ENCODE measurements around the gene CFD. TPM values are rescaled to one million over a fixed set of nuclear protein-coding genes. Genes with fewer than 3 reads are reported as not detected.

Gene CFD
- total RNA-seq, 2 experiments from 2014 or later = 2.3 to 2.9 TPM

DNA sequence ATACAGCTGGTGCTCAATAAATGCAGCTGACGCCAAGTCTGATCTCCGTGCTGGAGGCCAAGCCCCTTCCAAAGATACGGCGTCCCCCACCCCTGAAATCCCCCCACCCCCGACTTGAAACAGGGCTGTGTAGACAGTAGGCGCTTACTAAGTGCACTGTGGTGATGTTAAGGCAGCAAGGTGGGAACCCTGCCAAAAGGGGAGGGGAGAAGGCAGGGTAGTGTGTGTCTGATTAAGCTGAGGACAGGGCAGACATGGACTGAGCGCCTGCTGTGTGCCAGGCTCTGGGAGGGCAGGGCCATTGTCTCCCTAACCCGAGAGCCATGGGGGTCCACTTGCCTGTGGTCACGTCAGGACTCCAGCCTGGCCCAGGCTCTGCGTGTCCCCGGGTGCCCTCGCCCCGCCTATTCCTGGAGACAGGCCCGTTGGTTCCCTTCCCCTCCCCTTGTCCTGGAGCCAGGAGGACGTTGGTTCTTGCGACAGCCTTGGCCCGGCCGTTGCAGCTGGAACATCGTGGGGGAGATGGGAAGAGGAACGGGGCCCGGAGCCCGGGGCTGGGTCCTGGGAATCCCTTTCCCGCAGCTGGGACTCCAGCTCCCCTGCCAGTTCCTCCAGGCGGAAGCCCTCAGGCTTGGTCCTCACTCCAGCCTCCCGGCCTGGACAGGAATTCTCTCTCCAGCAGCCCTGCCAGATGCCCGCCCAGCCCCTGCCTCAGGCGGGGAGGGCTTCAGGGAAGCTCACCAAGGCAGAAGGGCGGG, 9.1 kb upstream of the CFD start:
- Histone ChIP-seq H3K27me3 (ENCODE audit: control insufficient read depth in 1 of 2, insufficient read depth in 2 of 2, low read length in 2 of 2) (peaks cover 39 to 54% of the 10 kb centered on the region in 2 experiments), H3K4me3 (ENCODE audit: low read length) (no peak overlapping the region), H3K9me3 (ENCODE audit: control insufficient read depth in 1 of 2, insufficient read depth in 1 of 2, low read length in 2 of 2) (no peaks in the 10 kb centered on the region), H3K27ac (ENCODE audit: low read depth in 1 of 2, low read length in 2 of 2) (no peak overlapping the region), H3K4me1 (ENCODE audit: insufficient read depth, low read length) (no peaks in the 10 kb centered on the region), H3K36me3 (ENCODE audit: insufficient read depth, low read length) (no peaks in the 10 kb centered on the region)
- ChIA-PET POLR2A (interaction anchor here (0.7 kb wide), 1 partner anchor 13 kb away, joined by 3 read pairs; no protein-coding TSS in a partner anchor), CTCF (no interaction called here)
- ATAC-seq (ENCODE audit: poor library complexity) (no peak), DNase-seq (no peak)
- H3K4me3 Mint-ChIP-seq = no peak overlapping the region
- intact Hi-C loops (cut with DNase I, micrococcal nuclease) = no loop called here
- no peak overlapping the region for H3K27ac Mint-ChIP-seq
- no peaks in the 10 kb centered on the region for H3K4me1 Mint-ChIP-seq (ENCODE audit: low read depth)
- H3K36me3 Mint-ChIP-seq (ENCODE audit: low read depth) = no peaks in the 10 kb centered on the region
- no peaks in the 10 kb centered on the region for H3K9me3 Mint-ChIP-seq
- peaks cover 53% of the 10 kb centered on the region for H3K27me3 Mint-ChIP-seq
- TF ChIP-seq, protein P1, sequence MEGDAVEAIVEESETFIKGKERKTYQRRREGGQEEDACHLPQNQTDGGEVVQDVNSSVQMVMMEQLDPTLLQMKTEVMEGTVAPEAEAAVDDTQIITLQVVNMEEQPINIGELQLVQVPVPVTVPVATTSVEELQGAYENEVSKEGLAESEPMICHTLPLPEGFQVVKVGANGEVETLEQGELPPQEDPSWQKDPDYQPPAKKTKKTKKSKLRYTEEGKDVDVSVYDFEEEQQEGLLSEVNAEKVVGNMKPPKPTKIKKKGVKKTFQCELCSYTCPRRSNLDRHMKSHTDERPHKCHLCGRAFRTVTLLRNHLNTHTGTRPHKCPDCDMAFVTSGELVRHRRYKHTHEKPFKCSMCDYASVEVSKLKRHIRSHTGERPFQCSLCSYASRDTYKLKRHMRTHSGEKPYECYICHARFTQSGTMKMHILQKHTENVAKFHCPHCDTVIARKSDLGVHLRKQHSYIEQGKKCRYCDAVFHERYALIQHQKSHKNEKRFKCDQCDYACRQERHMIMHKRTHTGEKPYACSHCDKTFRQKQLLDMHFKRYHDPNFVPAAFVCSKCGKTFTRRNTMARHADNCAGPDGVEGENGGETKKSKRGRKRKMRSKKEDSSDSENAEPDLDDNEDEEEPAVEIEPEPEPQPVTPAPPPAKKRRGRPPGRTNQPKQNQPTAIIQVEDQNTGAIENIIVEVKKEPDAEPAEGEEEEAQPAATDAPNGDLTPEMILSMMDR (IDR thresholded peaks at IDR 0.05) = no peak

DNA sequence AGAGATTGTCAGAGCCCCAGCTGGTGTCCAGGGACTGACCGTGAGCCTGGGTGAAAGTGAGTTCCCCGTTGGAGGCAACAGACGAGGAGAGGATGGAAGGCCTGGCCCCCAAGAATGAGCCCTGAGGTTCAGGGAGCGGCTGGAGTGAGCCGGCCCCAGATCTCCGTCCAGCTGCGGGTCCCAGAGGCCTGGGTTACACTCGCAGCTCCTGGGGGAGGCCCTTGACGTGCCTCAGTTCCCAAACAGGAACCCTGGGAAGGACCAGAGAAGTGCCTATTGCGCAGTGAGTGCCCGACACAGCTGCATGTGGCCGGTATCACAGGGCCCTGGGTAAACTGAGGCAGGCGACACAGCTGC, 8.5 kb upstream of the CFD start:
- Mint-ChIP-seq H3K9me3 (no peaks in the 10 kb centered on the region), H3K4me3 (no peak overlapping the region), H3K27ac (no peak overlapping the region), H3K36me3 (ENCODE audit: low read depth) (no peaks in the 10 kb centered on the region), H3K4me1 (ENCODE audit: low read depth) (no peaks in the 10 kb centered on the region), H3K27me3 (peaks cover 47% of the 10 kb centered on the region)
- Histone ChIP-seq H3K9me3 (ENCODE audit: control insufficient read depth in 1 of 2, insufficient read depth in 1 of 2, low read length in 2 of 2) (no peaks in the 10 kb centered on the region), H3K36me3 (ENCODE audit: insufficient read depth, low read length) (no peaks in the 10 kb centered on the region), H3K4me3 (ENCODE audit: low read length) (no peak overlapping the region), H3K27ac (ENCODE audit: low read depth in 1 of 2, low read length in 2 of 2) (no peak overlapping the region), H3K4me1 (ENCODE audit: insufficient read depth, low read length) (no peaks in the 10 kb centered on the region), H3K27me3 (ENCODE audit: control insufficient read depth in 1 of 2, insufficient read depth in 2 of 2, low read length in 2 of 2) (peaks cover 40 to 50% of the 10 kb centered on the region in 2 experiments)
- ChIA-PET POLR2A (interaction anchor here (0.7 kb wide), 1 partner anchor 12 kb away, joined by 3 read pairs; no protein-coding TSS in a partner anchor), CTCF (no interaction called here)
- TF ChIP-seq, protein P1 (IDR thresholded peaks at IDR 0.05) = no peak
- ATAC-seq (ENCODE audit: poor library complexity) = no peak
- intact Hi-C loops (cut with DNase I, micrococcal nuclease) = no loop called here
- no peak for DNase-seq

DNA sequence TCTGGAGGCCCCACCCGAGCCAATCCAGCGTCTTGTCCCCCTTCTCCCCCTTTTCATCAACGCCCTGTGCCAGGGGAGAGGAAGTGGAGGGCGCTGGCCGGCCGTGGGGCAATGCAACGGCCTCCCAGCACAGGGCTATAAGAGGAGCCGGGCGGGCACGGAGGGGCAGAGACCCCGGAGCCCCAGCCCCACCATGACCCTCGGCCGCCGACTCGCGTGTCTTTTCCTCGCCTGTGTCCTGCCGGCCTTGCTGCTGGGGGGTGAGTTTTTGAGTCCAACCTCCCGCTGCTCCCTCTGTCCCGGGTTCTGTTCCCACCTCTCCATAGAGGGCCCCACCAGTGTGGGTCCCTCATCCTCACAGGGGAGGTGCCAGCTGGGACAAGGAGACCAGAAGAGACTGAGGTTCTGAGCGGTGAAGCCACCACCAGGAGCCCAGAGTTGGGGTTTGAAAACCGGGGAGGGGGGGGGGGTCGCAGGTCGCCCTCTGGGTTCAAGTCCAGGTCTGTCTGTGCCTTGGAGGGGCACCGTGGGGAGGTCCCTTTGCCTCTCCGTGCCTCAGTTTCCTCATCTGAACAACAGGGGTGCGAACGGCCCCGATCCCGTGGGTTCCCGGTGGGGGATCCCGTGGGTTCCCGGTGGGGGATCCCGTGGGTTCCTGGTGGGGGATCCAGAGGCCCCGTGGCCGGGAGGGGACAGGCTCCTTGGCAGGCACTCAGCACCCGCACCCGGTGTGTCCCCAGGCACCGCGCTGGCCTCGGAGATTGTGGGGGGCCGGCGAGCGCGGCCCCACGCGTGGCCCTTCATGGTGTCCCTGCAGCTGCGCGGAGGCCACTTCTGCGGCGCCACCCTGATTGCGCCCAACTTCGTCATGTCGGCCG, 7.1 kb upstream of the CFD start, which contains the start of gene ELANE:
ELANE (plus strand) TSS at position 168 of the 878 bp plus-strand sequence; CDS start at position 194, 26 bp downstream.
- H3K4me1 ChIP-seq (ENCODE audit: insufficient read depth, low read length) = peaks cover 4% of the 10 kb centered on the region

More for the DNA sequence above, 7.1 kb upstream of the CFD start, which contains the start of gene ELANE:
- Mint-ChIP-seq H3K27me3 (peaks cover 36% of the 10 kb centered on the region), H3K36me3 (ENCODE audit: low read depth) (no peaks in the 10 kb centered on the region), H3K9me3 (no peaks in the 10 kb centered on the region), H3K4me3 (no peak within 1 kb of the TSS), H3K4me1 (ENCODE audit: low read depth) (no peaks in the 10 kb centered on the region), H3K27ac (no peak within 1 kb of the TSS)
- ChIA-PET POLR2A (no interaction called here), CTCF (no interaction called here)
- DNase-seq = no peak
- Histone ChIP-seq H3K27me3 (ENCODE audit: control insufficient read depth in 1 of 2, insufficient read depth in 2 of 2, low read length in 2 of 2) (peaks cover 34 to 42% of the 10 kb centered on the region in 2 experiments), H3K9me3 (ENCODE audit: control insufficient read depth in 1 of 2, insufficient read depth in 1 of 2, low read length in 2 of 2) (no peaks in the 10 kb centered on the region), H3K4me3 (ENCODE audit: low read length) (no peak within 1 kb of the TSS), H3K36me3 (ENCODE audit: insufficient read depth, low read length) (no peaks in the 10 kb centered on the region), H3K27ac (ENCODE audit: low read depth in 1 of 2, low read length in 2 of 2) (no peak within 1 kb of the TSS)
- ATAC-seq (ENCODE audit: poor library complexity) = no peak
- intact Hi-C loops (cut with DNase I, micrococcal nuclease) = no loop called here
- TF ChIP-seq, protein P1 (IDR thresholded peaks at IDR 0.05) = no peak
